OCI-M1 (cell line): ENCODE results near the gene CRP.

ENCODE experiments used
- DNase-seq: peaks from one replicate; lab custom pipeline; 2025; lab: John Stamatoyannopoulos, UW

The CRP gene, protein sequence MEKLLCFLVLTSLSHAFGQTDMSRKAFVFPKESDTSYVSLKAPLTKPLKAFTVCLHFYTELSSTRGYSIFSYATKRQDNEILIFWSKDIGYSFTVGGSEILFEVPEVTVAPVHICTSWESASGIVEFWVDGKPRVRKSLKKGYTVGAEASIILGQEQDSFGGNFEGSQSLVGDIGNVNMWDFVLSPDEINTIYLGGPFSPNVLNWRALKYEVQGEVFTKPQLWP

DNA sequence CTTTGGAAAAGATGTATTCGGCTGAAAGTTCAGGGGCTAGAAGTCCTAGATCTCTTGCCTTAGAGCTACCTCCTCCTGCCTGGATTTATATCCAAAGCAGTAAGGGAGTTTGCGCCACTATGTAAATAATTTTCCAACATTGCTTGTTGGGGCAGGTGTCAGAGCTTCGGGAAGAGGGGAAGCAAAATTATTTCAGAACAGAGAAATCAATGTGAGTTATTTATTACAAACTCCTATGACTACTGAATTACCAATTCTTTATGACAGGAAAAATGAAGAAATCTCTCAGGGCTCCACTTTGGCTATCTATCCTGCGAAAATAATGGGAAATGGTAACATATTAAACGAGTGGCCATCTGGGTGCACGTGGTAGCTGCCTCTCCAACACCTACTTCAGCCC, at the start of gene CRP:
Gene CRP (minus strand): TSS at position 61 of the 400 bp plus-strand sequence. CDS start 104 bp downstream, outside the sequence.
- DNase-seq: no peak

DNA sequence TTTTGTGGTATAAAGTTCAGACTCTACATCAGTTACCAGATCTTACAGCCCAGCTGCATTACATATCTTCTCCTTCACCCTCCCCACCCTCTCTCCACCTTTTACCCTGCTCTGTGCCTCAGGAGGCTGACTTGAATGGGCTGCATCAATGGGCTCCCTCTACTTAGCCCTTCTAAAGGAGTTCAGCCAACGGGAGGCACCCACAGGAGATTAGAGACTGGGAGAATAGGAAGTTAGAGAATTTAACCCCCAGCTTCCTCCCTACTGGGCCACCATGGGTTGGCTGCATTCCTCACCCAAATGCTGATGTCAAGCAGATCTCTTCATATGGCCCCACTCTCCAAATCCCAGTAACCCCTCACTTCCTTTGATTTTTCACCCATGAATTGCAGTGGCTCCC, 49.3 kb upstream of the CRP start:
- DNase-seq: peak; percentile 49

DNA sequence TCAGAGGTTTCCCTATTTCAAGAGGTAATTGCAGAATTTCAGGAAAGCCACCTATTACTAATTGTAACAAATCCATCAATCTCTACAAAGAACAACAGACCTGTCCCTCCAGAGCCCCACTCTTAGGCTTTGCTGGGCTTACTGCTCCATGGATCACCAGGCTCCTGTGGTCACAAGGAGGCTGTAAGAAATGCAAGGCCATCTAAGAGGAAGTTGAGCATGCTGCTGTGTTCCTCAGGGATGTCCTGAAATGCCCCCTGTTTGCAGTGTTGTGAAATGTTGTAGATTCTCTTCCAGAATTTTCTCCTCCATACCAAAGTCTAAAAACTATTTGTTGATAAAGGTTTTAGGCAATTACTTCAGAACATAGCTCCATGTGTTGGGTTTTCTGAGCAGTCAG, 42.0 kb upstream of the CRP start:
- DNase-seq: peak; percentile 78

DNA sequence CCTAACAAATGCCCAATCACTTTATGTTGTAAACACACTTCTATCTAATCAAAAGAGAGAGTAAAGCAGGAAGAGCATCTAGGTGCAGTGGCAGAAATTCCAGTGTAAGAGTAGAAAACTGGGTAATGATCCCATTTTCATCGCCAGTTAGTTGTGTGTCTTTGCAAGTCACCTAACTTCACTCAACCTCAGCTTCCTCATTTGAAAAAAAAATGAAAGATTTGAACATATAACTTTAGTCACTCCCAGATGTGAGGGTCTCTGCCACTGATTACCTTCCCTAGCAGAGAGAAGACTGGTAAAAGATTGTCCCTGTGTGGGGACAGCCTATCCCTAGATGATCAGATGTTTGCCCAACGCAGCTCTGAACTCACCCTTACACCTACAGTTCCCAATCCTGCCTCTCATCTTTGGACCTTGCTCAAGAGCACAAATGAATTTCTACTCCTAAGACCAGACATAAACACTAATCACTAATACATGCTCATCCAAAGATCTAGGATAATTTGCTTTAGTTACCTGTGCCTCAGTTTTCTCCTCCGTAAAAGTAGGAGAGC, 41.1 kb upstream of the CRP start:
- peak; percentile 46 for DNase-seq

DNA sequence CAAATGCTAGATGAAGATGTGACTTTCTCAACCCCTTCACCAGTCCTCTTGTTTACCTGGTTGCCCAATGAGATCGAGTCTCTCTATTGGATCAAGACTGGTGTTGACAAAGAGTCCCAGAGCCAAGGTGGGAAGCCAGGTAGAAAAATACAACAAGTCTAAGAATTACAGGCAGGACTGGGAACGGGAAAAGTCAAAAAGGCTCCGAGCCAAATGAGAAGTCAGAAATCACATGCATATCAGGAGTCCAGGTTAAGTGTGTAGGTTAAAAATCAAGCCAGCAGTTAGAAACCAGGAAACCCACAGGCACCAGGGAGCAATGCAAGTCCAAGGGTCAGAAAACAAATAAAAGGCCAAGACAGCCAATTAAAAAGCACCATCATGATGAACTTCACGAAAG, 39.0 kb upstream of the CRP start:
- DNase-seq: no peak

DNA sequence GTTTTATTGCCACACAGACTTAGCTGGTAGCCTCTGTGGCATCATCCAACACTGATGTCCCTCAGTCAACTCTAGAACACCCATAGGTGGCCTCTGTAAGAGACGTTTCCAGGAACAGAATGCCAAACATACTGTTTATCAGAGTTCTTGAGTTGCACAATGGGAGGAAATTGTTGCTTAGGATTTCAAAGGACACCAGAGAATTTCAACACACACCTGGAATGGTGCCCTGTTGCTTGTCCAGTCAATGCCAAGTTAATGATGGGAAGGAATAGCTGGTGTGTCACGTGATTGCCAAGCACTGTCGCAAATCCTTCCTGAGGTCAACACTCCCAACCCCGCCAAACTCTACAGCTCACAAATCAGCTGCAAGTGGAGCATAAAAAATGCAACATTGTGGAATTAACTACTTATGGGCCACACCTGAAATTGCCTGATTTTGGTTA, 37.8 kb upstream of the CRP start:
- DNase-seq: no peak

DNA sequence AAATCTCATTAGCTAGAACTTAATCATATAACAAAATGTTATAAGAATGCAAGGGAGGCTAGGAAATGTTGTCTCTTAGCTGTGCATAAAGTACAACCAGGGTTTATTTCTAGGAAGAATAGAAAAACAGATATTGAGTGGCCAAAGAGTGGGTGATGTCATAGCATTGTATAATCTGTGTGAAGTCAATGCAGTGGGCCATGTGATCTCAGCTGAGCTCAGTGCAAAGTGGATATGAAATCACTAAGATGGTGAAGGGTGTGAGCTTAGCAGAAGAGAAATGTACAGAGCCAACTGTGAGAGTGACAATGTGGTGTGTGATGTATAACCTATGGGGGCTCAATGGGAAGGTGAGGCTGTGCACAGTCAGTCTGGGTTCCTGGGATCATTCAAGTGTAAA, 36.6 kb upstream of the CRP start:
- DNase-seq: peak; percentile 44

DNA sequence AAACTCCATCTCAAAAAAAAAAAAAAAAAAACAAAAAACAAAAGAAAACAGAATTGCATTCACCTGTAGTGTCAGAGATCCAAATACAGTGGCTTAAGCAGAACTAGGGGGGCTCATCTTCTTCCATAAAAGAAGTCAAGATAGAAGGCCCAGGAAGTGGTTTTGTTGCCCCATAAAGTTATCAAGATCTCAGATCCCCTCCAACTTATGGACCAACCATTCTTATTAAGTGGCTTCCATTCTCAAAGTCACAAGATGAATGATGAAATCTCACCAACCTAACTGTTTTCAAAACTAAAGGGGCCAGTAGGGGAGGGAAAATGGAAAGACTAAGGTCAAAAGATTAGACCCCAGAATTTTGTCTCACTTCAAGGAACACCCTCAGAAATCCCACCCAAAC, 36.2 kb upstream of the CRP start:
- peak; percentile 38 for DNase-seq

DNA sequence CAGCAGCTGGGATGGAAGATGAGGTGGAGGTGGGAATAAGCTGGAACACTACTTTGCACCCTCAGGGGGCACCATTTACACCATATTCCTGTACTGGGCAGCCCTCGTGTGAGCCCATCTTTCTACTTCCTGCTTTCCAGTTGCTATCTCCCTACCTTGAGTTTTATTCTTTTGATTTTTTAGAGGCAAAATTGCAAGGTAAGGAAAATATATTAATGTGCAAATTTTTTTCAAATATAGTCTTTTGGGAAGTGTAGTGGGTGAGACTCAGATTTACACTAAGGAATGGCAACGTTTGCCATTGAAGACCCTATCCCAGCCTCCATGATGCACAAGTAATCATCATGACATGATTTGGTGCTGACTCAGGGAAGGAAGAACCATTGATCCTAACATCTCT, 35.2 kb upstream of the CRP start:
- DNase-seq: no peak

DNA sequence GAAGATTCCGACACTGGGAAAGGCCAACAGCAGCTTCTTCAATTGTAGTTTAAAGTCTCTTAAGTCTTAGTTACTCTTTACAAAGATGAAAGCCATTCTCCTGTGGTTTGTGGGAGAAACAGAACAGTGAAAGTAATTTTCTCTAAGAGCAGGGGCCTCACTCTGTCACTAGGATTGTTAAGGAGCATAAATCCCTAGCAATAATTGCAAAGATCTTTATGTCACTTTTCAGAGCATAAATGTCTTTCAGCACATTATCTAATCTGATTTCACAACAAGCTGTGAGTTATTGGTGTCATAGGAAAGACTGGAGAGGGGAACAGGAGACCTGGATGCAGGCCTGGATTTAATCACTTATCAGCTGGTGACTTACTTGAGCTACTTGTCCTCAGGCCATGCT, 34.0 kb upstream of the CRP start:
- DNase-seq: peak; percentile 30

DNA sequence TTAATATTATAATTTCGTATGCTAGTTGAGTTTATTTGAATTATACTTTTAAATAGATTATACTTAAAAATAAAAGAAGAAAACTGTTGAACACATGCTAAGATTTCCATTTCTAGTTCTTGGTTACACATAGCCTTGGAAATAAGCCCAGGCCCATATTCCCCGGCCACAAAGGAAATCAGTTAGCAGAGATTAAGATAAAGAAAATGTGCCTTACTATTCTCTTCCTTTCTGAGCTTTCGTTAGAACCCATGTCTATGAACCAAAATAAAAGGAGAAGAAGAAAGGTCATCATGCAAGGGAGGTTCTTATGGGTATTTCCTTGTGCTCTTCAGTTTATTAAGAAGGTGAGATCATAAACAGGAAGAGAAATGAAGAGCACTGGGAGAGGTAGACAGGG, 32.3 kb upstream of the CRP start:
- DNase-seq: peak; percentile 61

DNA sequence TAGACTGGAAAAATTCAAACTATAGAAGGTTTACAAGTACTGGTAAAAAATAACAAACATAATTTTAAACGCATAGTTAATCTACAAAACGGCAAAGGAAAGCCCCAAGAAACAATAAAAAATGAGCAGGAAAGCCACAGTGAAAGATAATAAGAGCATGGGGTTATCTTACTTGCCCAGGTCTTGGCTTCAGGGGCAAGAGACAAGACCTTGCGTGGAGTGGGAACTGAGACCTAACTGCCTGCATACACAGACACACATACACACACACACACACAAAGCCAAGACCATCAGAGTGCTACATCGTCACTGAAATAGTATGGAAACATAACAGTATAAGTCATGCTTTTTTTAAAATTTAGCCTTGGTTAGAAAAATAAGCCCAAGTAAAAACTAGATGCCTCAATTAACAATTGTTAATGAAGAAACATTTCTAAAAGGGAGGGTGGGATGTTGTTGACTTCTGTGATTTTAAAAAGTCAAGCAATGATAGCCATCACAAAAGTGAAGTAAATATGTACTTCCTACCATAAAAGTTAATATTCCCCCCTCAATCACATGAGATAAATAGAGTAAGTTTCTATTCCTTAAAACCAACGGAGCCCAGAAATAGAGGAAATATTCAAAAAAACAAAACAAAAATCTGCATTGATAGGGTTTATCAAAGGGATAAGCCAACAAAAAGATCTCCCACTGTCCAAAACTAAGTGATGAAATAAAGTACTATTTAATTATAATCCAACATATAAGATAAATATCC, 29.4 kb upstream of the CRP start:
- peak; percentile 82 for DNase-seq

DNA sequence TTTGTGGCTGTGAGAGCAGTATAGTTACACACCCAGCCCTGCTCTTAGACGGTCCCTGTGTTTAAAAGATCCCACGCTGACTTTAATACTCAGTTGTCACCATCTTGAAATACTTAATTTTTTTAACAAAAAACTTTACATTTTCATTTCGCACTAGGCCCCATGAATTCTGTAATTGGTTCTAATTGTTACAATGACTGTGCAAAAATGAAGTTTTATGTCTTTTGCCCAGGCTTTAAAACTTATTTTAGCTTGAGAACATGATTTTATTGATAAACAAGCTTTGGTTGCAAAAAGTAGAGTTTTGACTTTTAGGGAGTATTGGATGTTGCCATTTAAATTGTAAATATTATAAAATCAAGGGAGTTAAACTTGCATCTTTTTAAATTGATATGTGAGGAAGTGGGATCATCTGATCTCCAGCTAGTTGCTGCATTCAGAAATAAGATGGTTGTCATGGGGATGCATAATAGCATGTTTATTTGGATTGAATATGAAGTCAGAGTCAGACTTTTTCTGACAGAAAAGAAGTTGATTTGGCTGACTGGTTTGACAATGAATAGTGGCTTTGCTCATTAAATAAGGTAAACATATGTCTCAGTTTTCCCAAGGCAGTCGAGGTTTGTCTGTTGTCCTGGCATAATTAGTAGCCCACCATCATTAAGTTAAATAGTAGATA, 23.0 kb upstream of the CRP start:
- DNase-seq: no peak

DNA sequence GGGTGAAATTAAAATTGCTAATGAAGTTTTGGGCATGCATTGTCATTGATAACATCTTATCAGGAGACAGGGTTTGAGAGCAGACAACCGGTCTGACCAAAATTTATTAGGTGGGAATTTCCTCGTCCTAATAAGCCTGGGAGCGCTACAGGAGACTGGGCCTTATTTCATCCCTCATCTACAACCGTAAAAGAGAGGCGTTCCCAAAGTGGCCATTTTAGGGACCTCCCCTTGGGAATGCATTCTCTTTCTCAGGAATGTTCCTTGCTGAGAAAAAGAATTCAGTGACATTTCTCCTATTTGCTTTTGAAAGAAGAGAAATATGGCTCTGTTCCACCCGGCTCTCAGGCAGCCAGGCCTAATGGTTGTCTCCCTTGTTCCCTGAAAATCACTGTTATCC, 8.8 kb upstream of the CRP start:
- peak; percentile 35 for DNase-seq

DNA sequence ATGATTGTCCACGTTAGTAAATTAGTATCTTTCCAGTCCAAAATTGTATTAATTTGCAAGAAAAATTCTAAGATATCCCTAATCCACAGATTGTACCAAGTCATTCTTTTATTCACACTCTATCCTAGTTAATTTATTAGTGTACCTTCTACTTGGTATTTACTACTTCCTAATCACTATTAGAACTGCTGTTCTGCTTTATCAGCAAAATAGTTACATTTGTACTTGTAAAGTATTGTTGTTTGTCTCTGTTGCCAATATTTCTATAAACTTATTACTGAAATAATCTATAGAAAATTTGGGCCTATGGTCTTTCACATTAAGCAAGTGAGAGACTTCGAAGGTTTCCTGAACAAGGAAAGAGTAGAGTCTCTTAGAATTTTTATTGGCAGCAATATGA, 5.6 kb upstream of the CRP start:
- DNase-seq: no peak

DNA sequence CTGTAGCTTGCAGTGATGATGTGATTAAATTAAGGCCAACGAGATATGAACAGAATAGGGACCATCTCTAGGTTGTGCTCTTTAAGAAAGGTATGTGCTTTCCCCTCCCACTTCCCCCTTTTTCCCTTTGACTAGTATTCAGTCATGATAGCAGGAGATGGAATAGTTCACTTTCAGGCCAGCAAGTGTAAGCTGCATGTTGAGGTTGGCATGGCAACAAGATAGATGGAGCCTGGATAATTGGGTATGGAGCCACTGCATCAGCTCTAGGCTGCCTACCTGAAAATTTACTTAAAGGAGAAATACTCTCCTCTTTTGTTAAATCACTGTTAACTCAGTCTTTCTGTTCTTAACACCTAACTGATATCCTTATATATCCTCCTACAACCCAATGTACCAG, 1.5 kb upstream of the CRP start:
- no peak for DNase-seq

DNA sequence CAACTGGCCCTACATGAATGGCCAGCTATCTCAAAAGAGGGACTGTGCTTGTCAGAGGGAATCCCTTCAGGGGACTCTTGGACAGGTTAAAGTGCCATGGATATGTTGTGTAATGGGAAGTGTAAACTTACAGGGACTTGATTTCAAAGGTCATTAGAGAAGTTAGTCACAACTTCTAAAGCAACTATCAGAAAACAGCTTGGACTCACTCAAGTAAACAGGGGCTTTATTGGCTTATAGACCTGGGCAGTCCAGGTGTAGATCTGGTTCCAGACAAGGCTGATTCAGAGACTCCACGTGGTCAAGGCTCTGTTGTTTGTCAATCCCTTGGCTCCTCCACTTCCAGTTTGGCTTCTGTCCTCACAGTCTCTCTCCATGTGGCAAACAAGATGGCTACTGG, 2.3 kb downstream of the CRP start:
- no peak for DNase-seq

DNA sequence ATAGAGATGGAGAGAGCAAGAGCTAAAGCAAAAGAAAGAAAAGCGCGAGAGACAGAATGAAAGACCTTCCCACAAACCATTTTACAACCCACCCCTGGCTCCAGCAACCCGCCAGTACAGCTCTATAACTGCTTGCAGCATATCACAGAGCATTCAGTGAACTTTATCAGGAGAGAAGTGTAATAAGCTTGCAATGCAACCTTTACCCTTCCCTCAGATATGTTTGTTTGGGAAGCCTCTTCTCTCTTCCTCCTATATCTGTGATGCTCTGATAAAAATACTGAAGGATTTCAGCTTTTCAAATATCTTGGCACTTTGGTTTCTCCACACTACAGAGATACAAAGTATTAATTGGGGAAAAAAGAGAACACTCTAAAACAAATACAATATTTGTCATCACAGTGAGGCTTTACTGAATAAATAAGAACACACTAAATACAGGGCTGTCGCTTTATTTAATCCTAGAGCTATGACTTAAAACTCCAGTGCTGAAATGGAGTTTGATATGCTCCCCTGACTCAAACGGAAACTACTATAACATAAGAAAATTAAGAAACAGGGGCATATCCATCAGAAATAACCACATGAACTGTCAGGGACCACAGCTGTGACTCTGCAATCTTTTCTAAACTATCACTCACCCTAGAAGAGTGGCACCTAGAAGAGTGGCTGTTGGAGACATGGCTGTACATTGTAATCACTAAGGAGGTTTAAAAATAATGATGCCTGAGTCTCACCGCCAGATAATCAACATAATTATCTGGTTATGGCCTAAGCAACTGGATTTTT, 6.7 kb downstream of the CRP start:
- DNase-seq: peak; percentile 18

DNA sequence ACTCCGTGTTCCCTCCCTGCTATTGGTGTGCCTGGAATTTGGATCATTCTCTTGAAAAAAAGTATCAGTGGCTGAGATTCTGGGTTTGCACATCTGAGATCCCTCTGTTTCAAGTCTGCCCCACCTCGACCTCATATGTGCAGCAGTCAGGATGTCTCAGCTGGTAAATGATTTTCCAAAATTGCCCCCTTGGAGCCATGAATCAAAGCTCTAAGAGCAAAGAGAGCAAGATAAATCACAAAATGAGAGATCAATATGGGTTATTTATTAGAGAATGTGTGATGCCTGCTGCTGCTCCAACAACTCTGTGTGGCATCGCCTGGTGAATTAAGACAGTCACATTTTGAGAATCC, 8.5 kb downstream of the CRP start:
- no peak for DNase-seq

DNA sequence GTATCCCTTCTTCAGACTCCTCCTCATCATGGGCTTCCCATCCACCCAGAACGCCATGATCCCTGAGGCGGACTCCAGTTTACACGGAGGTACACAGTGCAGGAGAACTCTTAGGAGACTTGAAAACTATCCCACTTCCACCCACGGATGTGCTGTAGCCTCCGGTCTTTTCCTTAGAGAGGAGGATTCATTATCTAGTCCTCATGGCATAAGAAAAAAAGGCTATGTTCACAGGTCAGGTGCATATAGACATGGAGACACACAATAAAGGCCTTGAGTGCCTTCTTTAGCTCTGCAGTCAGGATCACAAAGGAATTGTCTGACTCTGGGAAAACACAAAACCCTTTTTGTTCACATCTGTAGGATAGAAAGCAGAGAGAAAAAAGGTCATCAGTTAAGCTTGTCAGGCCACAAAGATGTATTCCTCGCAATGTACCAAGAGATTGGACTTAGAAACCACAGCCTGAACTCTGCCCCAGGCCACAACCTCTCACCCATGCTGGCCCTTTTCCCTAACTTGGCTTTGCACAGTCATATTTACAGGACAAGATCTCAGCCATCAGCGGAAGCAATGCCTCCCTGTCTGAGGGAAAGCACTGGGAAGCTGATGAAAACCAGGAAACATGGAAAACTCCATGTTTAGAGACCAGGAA, 9.0 kb downstream of the CRP start:
- no peak for DNase-seq

DNA sequence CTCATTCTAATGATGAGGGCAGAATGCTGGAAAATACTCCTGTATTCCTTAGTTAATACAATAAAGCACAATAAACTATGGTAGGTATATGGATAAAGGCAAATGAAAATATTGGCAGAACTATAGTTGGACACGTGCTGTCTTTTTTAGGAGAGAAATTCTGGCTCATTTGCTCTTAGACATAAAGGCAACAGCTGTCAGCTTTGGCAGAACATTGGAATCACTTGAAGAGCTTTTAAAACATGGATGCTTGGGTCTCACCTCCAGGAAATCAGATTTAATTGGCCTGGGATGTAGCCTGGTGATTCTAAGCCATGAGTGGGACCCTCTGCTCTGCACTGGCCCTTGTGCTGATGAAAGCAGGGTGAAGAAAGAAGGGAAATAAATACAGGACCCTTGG, 9.9 kb downstream of the CRP start:
- DNase-seq: no peak

DNA sequence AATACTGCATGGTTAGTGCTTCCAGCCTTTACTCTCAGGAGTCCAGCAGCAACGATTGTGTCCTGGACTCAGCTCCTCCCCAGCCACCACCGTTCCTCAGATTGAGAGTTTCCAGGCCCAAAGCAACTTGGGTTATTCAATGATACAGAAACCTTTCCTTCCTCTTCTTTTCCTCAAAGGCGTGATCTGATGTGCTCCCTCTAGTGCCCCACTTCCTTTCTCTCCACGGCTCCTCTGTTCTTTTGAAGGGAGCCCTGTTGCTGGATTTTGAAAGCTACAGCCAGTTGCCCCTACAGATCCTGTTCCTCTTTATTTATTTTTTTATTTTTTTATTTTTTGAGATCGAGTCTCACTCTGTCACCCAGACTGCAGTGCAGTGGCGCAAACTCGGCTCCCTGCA, 14.1 kb downstream of the CRP start:
- DNase-seq: no peak
